Trophoblast cell (in vitro differentiated cells and primary cell): ENCODE data around the gene CCDC71.
A peak's percentile ranks its signal among the peaks of the same experiment; 100 is the strongest.

ENCODE experiments used
- DNase-seq, 2 donors: peaks; one replicate each; pipeline ENCODE4 v3.0.0-alpha.2; 2016
- H2AFZ ChIP-seq: 2 replicates; pipeline ENCODE4 v1.6.1; 2013; ENCODE audit warnings: low read length, moderate library complexity, mild to moderate bottlenecking; ENCODE audit not compliant: insufficient read depth, poor library complexity
- H2AK5ac ChIP-seq: 2 replicates; pipeline ENCODE4 v1.6.1; 2013; ENCODE audit warnings: mild to moderate bottlenecking, low read length
- H2BK120ac ChIP-seq: 2 replicates; pipeline ENCODE4 v1.6.1; 2013; ENCODE audit warnings: low read length, mild to moderate bottlenecking, moderate library complexity; ENCODE audit not compliant: insufficient read depth, poor library complexity
- H2BK12ac ChIP-seq: 2 replicates; pipeline ENCODE4 v1.6.1; 2013; ENCODE audit warnings: mild to moderate bottlenecking, low read length, moderate library complexity
- H2BK5ac ChIP-seq: 2 replicates; pipeline ENCODE4 v1.6.1; 2013; ENCODE audit warnings: low read length, low read depth, moderate library complexity, mild to moderate bottlenecking; ENCODE audit not compliant: poor library complexity
- H3K14ac ChIP-seq: 2 replicates; pipeline ENCODE4 v1.6.1; 2013; ENCODE audit warnings: mild to moderate bottlenecking, low read length
- H3K18ac ChIP-seq: 2 replicates; pipeline ENCODE4 v1.6.1; 2013; ENCODE audit warnings: mild to moderate bottlenecking, low read length
- H3K23ac ChIP-seq: 2 replicates; pipeline ENCODE4 v1.6.1; 2013; ENCODE audit warnings: low read length
- H3K27ac ChIP-seq: 2 replicates; pipeline ENCODE4 v1.5.1; 2013; ENCODE audit warnings: low read depth, mild to moderate bottlenecking, inconsistent platforms, low read length, moderate library complexity
- H3K27me3 ChIP-seq: 2 replicates; pipeline ENCODE4 v1.6.1; 2013; ENCODE audit warnings: inconsistent platforms, mild to moderate bottlenecking, low read length, moderate library complexity; ENCODE audit not compliant: insufficient read depth
- H3K36me3 ChIP-seq, 2 experiments: 1 replicate in 1 of 2; 2 replicates in 1 of 2; pipeline ENCODE4 v1.6.1; 2013; ENCODE audit warnings: low read length in 2 of 2, mild to moderate bottlenecking in 2 of 2, moderate library complexity in 1 of 2; ENCODE audit not compliant: insufficient read depth in 2 of 2, control insufficient read depth in 1 of 2
- H3K4ac ChIP-seq: 2 replicates; pipeline ENCODE4 v1.6.1; 2013; ENCODE audit warnings: low read depth, mild to moderate bottlenecking, low read length, moderate library complexity
- H3K4me1 ChIP-seq, 2 experiments: 1 replicate in 1 of 2; 2 replicates in 1 of 2; pipeline ENCODE4 v1.6.1; 2013; ENCODE audit warnings: low read length in 2 of 2, mild to moderate bottlenecking in 2 of 2, moderate library complexity in 1 of 2; ENCODE audit not compliant: insufficient read depth in 2 of 2, control insufficient read depth in 1 of 2
- H3K4me2 ChIP-seq: 2 replicates; pipeline ENCODE4 v1.6.1; 2013; ENCODE audit warnings: inconsistent platforms, mild to moderate bottlenecking, low read length, moderate library complexity
- H3K4me3 ChIP-seq: 2 replicates; pipeline ENCODE4 v1.5.1; 2013; ENCODE audit warnings: mild to moderate bottlenecking, low read depth, low read length, inconsistent platforms
- H3K79me1 ChIP-seq: one replicate; pipeline ENCODE4 v1.6.1; 2013; ENCODE audit warnings: low read length
- H3K79me2 ChIP-seq: 2 replicates; pipeline ENCODE4 v1.6.1; 2013; ENCODE audit warnings: low read length, mild to moderate bottlenecking; ENCODE audit not compliant: control insufficient read depth, insufficient read depth, poor library complexity
- H3K9ac ChIP-seq: 2 replicates; pipeline ENCODE4 v1.6.1; 2013; ENCODE audit warnings: mild to moderate bottlenecking, low read length
- H3K9me3 ChIP-seq: 2 replicates; pipeline ENCODE4 v1.6.1; 2013; ENCODE audit warnings: low read depth, mild to moderate bottlenecking, control low read depth, inconsistent platforms, low read length; ENCODE audit not compliant: insufficient read depth
- H4K12ac ChIP-seq: 2 replicates; pipeline ENCODE4 v1.6.1; 2013; ENCODE audit warnings: low read depth, mild to moderate bottlenecking, low read length, moderate library complexity
- H4K8ac ChIP-seq: 2 replicates; pipeline ENCODE4 v1.6.1; 2013; ENCODE audit warnings: low read depth, mild to moderate bottlenecking, low read length, moderate library complexity
- H4K91ac ChIP-seq: one replicate; pipeline ENCODE4 v1.6.1; 2013; ENCODE audit warnings: low read depth, mild to moderate bottlenecking, low read length, moderate library complexity
- WGBS: extraction: QIAGEN DNeasy Blood & Tissue Kit; methylation state at CpG from one replicate; pipeline ENCODE4 v1.1.7; 2013; ENCODE audit warnings: missing lambda C conversion rate; ENCODE audit not compliant: insufficient read length, insufficient coverage; ENCODE audit errors: extremely low coverage; 5-methylcytosine and 5-hydroxymethylcytosine counted together

CCDC71 gene

DNA sequence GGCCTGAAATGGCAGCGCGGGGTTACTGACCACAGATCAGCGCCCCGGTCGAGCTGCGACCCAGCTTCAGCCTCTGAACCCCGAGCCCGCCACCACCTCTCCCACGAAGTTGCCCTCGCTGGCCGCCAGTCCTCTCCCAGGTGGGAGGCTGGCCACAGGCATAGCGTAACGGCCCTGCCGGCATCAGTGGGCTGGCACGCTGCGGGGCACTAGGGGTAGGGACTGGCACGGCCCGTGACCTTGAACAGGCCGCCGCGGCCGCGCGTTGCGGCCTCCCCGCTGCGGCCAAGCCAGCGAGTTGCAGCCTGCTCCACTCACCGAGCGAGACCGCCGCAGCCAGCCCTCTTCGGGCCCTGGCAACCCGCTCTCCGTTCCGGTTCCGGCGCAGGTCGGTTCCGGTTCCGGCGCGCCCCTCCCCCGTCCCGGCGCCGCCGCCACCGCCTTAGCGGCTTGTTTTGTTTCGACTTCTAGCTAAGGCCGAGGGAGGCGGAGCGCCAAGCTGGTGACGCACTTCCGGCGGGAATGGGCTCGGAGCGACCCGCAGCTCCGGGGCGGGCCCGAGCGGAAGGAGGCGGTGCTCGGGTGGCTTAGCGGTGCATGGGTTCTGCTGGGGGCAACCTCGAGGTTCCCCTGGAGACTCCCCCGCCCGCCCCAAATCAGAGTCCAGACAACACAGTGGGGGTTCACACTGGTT lies 45.5 kb downstream of the CCDC71 start, which contains the start of gene USP19:
USP19 (minus strand) TSS at position 386 of the 694 bp plus-strand sequence. CDS start 1,678 bp downstream, outside the sequence.
- H2BK12ac ChIP-seq: no peak within 1 kb of the TSS
- H4K91ac ChIP-seq: peak within 1 kb of the TSS; percentile 94
- WGBS: no CpG with 5 or more reads among the region's 70 CpGs

GRCh38 chr3:49120096-49120437 lies 46.1 kb downstream of the CCDC71 start:
- Histone ChIP-seq H3K9ac (peak overlapping the region; percentile 91), H3K4me1 (peaks cover 6 to 7% of the 10 kb centered on the region in 2 experiments), H4K91ac (peak overlapping the region; percentile 94), H2AFZ (peak overlapping the region; percentile 89), H3K14ac (peak overlapping the region; percentile 88), H3K79me2 (peaks cover 6% of the 10 kb centered on the region), H3K79me1 (peaks cover 5% of the 10 kb centered on the region), H2BK5ac (peak overlapping the region; percentile 33), H3K9me3 (peaks cover 3% of the 10 kb centered on the region), H3K4ac (peak overlapping the region; percentile 81), H2BK120ac (peak overlapping the region; percentile 46), H4K8ac (peak overlapping the region; percentile 89), H3K4me3 (peak overlapping the region; percentile 95), H2BK12ac (no peak overlapping the region), H3K4me2 (peak overlapping the region; percentile 93), H3K27ac (peak overlapping the region; percentile 84), H3K36me3 (peaks cover 73 to 77% of the 10 kb centered on the region in 2 experiments), H3K27me3 (no peaks in the 10 kb centered on the region), H4K12ac (peak overlapping the region; percentile 68), H2AK5ac (peak overlapping the region; percentile 76), H3K18ac (peak overlapping the region; percentile 90), H3K23ac (no peak overlapping the region)
- DNase-seq: no peak
- no CpG with 5 or more reads among the region's 9 CpGs for WGBS

More for the DNA sequence above, 45.5 kb downstream of the CCDC71 start, which contains the start of gene USP19:
- H3K4me3 ChIP-seq: peak within 1 kb of the TSS; percentile 95
- H3K23ac ChIP-seq: no peak within 1 kb of the TSS
- peak within 1 kb of the TSS; percentile 93 for H3K4me2 ChIP-seq
- peaks cover 6 to 7% of the 10 kb centered on the region in 2 experiments for H3K4me1 ChIP-seq
- peak within 1 kb of the TSS; percentile 91 for H3K9ac ChIP-seq
- peak within 1 kb of the TSS; percentile 88 for H3K14ac ChIP-seq
- H3K36me3 ChIP-seq: peaks cover 71 to 75% of the 10 kb centered on the region in 2 experiments
- H2BK120ac ChIP-seq: peak within 1 kb of the TSS; percentile 46
- peak within 1 kb of the TSS; percentile 81 for H3K4ac ChIP-seq
- peaks cover 5% of the 10 kb centered on the region for H3K79me1 ChIP-seq
- H2AFZ ChIP-seq: peak within 1 kb of the TSS; percentile 89
- peak within 1 kb of the TSS; percentile 89 for H4K8ac ChIP-seq
- H4K12ac ChIP-seq: peak within 1 kb of the TSS; percentile 68
- peaks cover 3% of the 10 kb centered on the region for H3K9me3 ChIP-seq
- DNase-seq: peak; percentile 90 to 94
- peak within 1 kb of the TSS; percentile 84 for H3K27ac ChIP-seq
- H3K18ac ChIP-seq: peak within 1 kb of the TSS; percentile 90
- H2BK5ac ChIP-seq: peak within 1 kb of the TSS; percentile 33
- peak within 1 kb of the TSS; percentile 76 for H2AK5ac ChIP-seq
- peaks cover 6% of the 10 kb centered on the region for H3K79me2 ChIP-seq
- no peaks in the 10 kb centered on the region for H3K27me3 ChIP-seq

DNA sequence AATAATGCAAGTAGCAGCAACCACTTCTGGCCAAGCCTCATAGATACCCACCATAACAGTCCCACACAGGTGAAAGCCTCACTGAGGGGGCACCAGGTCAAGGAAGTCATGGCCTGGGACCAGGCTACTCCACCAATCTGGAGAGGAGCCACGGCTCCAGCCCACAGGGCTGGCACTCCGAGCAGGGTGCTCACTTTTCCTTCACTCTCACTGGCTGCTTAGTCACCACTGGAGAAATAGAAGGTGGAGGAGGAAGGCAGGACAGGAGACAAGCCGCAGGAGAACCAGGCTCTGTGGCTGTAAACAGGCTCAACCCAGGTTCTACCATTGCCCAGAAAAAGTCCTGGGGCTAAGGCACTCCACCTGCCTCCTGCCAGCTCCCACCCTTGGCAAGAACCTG lies 46.7 kb downstream of the CCDC71 start:
- Histone ChIP-seq H3K79me1 (peaks cover 5% of the 10 kb centered on the region), H3K4me2 (peak overlapping the region; percentile 93), H3K9me3 (peaks cover 3% of the 10 kb centered on the region), H4K8ac (no peak overlapping the region), H3K36me3 (peaks cover 73 to 77% of the 10 kb centered on the region in 2 experiments), H3K18ac (no peak overlapping the region), H2AFZ (no peak overlapping the region), H3K4me1 (peaks cover 6 to 7% of the 10 kb centered on the region in 2 experiments), H3K9ac (no peak overlapping the region), H3K79me2 (peaks cover 6% of the 10 kb centered on the region), H2BK120ac (no peak overlapping the region), H2BK12ac (no peak overlapping the region), H4K91ac (no peak overlapping the region), H3K14ac (no peak overlapping the region), H3K27me3 (no peaks in the 10 kb centered on the region), H3K27ac (no peak overlapping the region), H3K4me3 (no peak overlapping the region), H3K23ac (no peak overlapping the region), H3K4ac (peak overlapping the region; percentile 81), H2AK5ac (no peak overlapping the region), H4K12ac (no peak overlapping the region), H2BK5ac (no peak overlapping the region)
- DNase-seq: no peak
- no CpG with 5 or more reads among the region's 3 CpGs for WGBS

GRCh38 chr3:49119036-49119435 lies 47.1 kb downstream of the CCDC71 start:
- Histone ChIP-seq H3K79me1 (peaks cover 5% of the 10 kb centered on the region), H3K4me3 (no peak overlapping the region), H2BK5ac (no peak overlapping the region), H2AFZ (no peak overlapping the region), H3K23ac (no peak overlapping the region), H3K27ac (no peak overlapping the region), H2BK120ac (no peak overlapping the region), H3K36me3 (peaks cover 73 to 77% of the 10 kb centered on the region in 2 experiments), H3K4me2 (no peak overlapping the region), H4K91ac (no peak overlapping the region), H3K18ac (no peak overlapping the region), H3K79me2 (peaks cover 6% of the 10 kb centered on the region), H3K27me3 (no peaks in the 10 kb centered on the region), H4K8ac (no peak overlapping the region), H3K9ac (no peak overlapping the region), H3K9me3 (peaks cover 3% of the 10 kb centered on the region), H2AK5ac (no peak overlapping the region), H3K4me1 (peaks cover 6 to 7% of the 10 kb centered on the region in 2 experiments), H3K4ac (no peak overlapping the region), H3K14ac (no peak overlapping the region), H2BK12ac (no peak overlapping the region), H4K12ac (no peak overlapping the region)
- no CpG with 5 or more reads among the region's 10 CpGs for WGBS
- DNase-seq: no peak
